GM12878 (cell line): ENCODE results near the gene TSFM. TPM values are rescaled to one million over a fixed set of nuclear protein-coding genes. Genes with fewer than 3 reads are reported as not detected.

Experiments
- ATAC-seq: fragments of 200-7000 bp; cut with Tn5 transposase; 3 replicates; pipeline ENCODE4 v1.9.1; 2020; ENCODE audit warnings: mild to moderate bottlenecking, moderate library complexity
- BruUV-seq: library from RNA; stranded (reverse); fragments of 400-500 nt; replicated peaks from 2 replicates; lab custom pipeline; 2021; lab: Mats Ljungman, UMichigan
- CTCF ChIA-PET: fragments of 300-600 bp; sonication (Branson Sonifier 250); formaldehyde crosslinking; extraction: SDS; loops from one replicate; lab custom pipeline; 2021; ENCODE audit warnings: inconsistent platforms; lab: Yijun Ruan, JAX
- POLR2A ChIA-PET: fragments of 350-600 bp; formaldehyde crosslinking; extraction: SDS; loops from one replicate; lab custom pipeline; 2021; ENCODE audit warnings: inconsistent platforms; lab: Charles Lee
- RAD21 ChIA-PET: fragments of 300-600 bp; sonication (Branson Sonifier 250); formaldehyde crosslinking; loops from one replicate; lab custom pipeline; 2023; ENCODE audit warnings: antibody characterized with exemption; ENCODE audit not compliant: unreplicated experiment; lab: Charles Lee
- SMC1A ChIA-PET: fragments of 300-600 bp; sonication (Branson Sonifier 250); formaldehyde crosslinking; loops from one replicate; lab custom pipeline; 2023; ENCODE audit not compliant: unreplicated experiment, uncharacterized antibody; lab: Charles Lee
- DNase-seq: peaks from one replicate; pipeline ENCODE4 v3.0.0-alpha.2; 2011; ENCODE audit warnings: low read depth, low spot score
- FAIRE-seq: peaks from 3 replicates; lab custom pipeline; 2011; peaks lifted over from hg19 to GRCh38; lab: Jason Lieb, UNC
- H2AFZ ChIP-seq: 2 replicates; pipeline ENCODE4 v1.6.0; 2011; ENCODE audit warnings: low read depth, low read length, control low read depth; ENCODE audit not compliant: control insufficient read depth
- H3K27ac ChIP-seq: 2 replicates; pipeline ENCODE4 v1.5.1; 2011; ENCODE audit warnings: control low read depth; ENCODE audit not compliant: control insufficient read depth, insufficient read depth
- H3K27me3 ChIP-seq, 2 experiments: replicated peaks in 1 of 2; 2 replicates each; pipeline versions ENCODE4 v1.6.0 to v1.6.1; 2011; ENCODE audit warnings: low read length in 1 of 2; ENCODE audit not compliant: control insufficient read depth in 2 of 2, insufficient read depth in 2 of 2
- H3K36me3 ChIP-seq, 2 experiments: 2 replicates each; pipeline ENCODE4 v1.5.1; 2011; ENCODE audit warnings: low read length in 1 of 2; ENCODE audit not compliant: control insufficient read depth in 2 of 2, insufficient read depth in 2 of 2
- H3K4me1 ChIP-seq: 2 replicates; pipeline ENCODE4 v1.6.1; 2011; ENCODE audit warnings: mild to moderate bottlenecking, low read length, moderate library complexity, mixed read lengths; ENCODE audit not compliant: control insufficient read depth, insufficient read depth
- H3K4me2 ChIP-seq: 2 replicates; pipeline ENCODE4 v1.6.0; 2011; ENCODE audit warnings: control low read depth; ENCODE audit not compliant: control insufficient read depth, insufficient read depth
- H3K4me3 ChIP-seq: fragments of 200-600 bp; sonication (generic); 2 replicates; pipeline ENCODE4 v1.5.1; 2016
- H3K79me2 ChIP-seq: 2 replicates; pipeline ENCODE4 v1.6.0; 2011; ENCODE audit warnings: low read length; ENCODE audit not compliant: control insufficient read depth, insufficient read depth
- H3K9ac ChIP-seq: 2 replicates; pipeline ENCODE4 v1.8.0; 2011; ENCODE audit warnings: low read length, control low read depth, mixed read lengths; ENCODE audit not compliant: control insufficient read depth, insufficient read depth
- H3K9me3 ChIP-seq: replicated peaks from 3 replicates; pipeline ENCODE4 v1.5.1; 2011; ENCODE audit warnings: mild to moderate bottlenecking, low read length; ENCODE audit not compliant: control insufficient read depth, insufficient read depth
- H4K20me1 ChIP-seq: 2 replicates; pipeline ENCODE4 v1.6.0; 2011; ENCODE audit not compliant: control insufficient read depth, insufficient read depth
- BCLAF1 ChIP-seq: fragments of 450-650 bp; IDR thresholded peaks from 2 replicates; pipeline ENCODE4 v1.6.1; 2017; ENCODE audit warnings: antibody characterized with exemption, mild to moderate bottlenecking, moderate library complexity
- BMI1 ChIP-seq: fragments of 450-650 bp; IDR thresholded peaks from 2 replicates; pipeline ENCODE4 v1.6.1; 2016; ENCODE audit warnings: mild to moderate bottlenecking, moderate library complexity, borderline replicate concordance
- CEBPB ChIP-seq, 2 experiments: fragments of 150-350 bp in 1 of 2; IDR thresholded peaks; 2 replicates each; pipeline ENCODE4 v1.6.1; 2012 to 2014; ENCODE audit warnings: low read depth in 2 of 2, low read length in 2 of 2, borderline replicate concordance in 1 of 2, inconsistent platforms in 1 of 2
- HCFC1 ChIP-seq: fragments of 150-350 bp; IDR thresholded peaks from 2 replicates; pipeline ENCODE4 v1.6.1; 2014; ENCODE audit warnings: low read length
- HDGF ChIP-seq: fragments of 450-650 bp; IDR thresholded peaks from 2 replicates; pipeline ENCODE4 v1.6.1; 2016; ENCODE audit warnings: antibody characterized with exemption
- IKZF2 ChIP-seq, 2 experiments: fragments of 450-650 bp; IDR thresholded peaks; 2 replicates each; pipeline ENCODE4 v1.6.1; 2017; ENCODE audit warnings: mild to moderate bottlenecking in 2 of 2, moderate library complexity in 2 of 2
- IRF3 ChIP-seq: fragments of 450-650 bp; IDR thresholded peaks from 2 replicates; pipeline ENCODE4 v1.6.1; 2014; ENCODE audit warnings: mild to moderate bottlenecking
- MTA2 ChIP-seq: fragments of 450-650 bp; IDR thresholded peaks from 2 replicates; pipeline ENCODE4 v1.6.1; 2016; ENCODE audit warnings: low read depth, mild to moderate bottlenecking, moderate library complexity
- MYC ChIP-seq: IDR thresholded peaks from 2 replicates; pipeline ENCODE4 v1.6.1; 2011; ENCODE audit warnings: mild to moderate bottlenecking, low read length, moderate library complexity, inconsistent platforms; ENCODE audit not compliant: insufficient read depth, insufficient replicate concordance, insufficient read length, severe bottlenecking
- SMC3 ChIP-seq: IDR thresholded peaks from 2 replicates; pipeline ENCODE4 v1.6.1; 2011; ENCODE audit warnings: low read length, improper control_type of control experiment, borderline replicate concordance
- TCF12 ChIP-seq: IDR thresholded peaks from 2 replicates; pipeline ENCODE4 v1.6.1; 2011; ENCODE audit warnings: low read depth, mild to moderate bottlenecking, low read length
- ZBTB33 ChIP-seq: fragments of 450-650 bp; IDR thresholded peaks from 2 replicates; pipeline ENCODE4 v1.6.1; 2017; ENCODE audit warnings: mild to moderate bottlenecking
- ZBTB40 ChIP-seq: fragments of 450-650 bp; IDR thresholded peaks from 2 replicates; pipeline ENCODE4 v1.6.1; 2016; ENCODE audit warnings: mild to moderate bottlenecking, moderate library complexity, borderline replicate concordance
- WGBS: methylation state at CpG from one replicate; pipeline ENCODE4 v1.1.6; 2016; ENCODE audit warnings: low lambda C conversion rate; ENCODE audit not compliant: insufficient replicate concordance, insufficient coverage; ENCODE audit errors: missing lambda C conversion rate; 5-methylcytosine and 5-hydroxymethylcytosine counted together
- in situ Hi-C: fragments of 300-500 bp; cut with MboI; formaldehyde crosslinking; loops from 9 replicates; pipeline ENCODE4 v1.14.3; 2018; ENCODE audit warnings: mixed read lengths
- intact Hi-C: fragments of 100-400 bp; cut with micrococcal nuclease; formaldehyde crosslinking; loops from one replicate; pipeline ENCODE4 v1.14.2; 2022; ENCODE audit not compliant: unreplicated experiment
- polyA plus RNA-seq, 11 experiments: library from polyadenylated mRNA; depleted of rRNA in 4 of 11; unstranded in 6 of 11; stranded (reverse) in 5 of 11; fragments of >200 nt; fragmentation: Nextera tagmentation in 4 of 11; fragmentation: Illumina TruSeq in 1 of 11; extraction: Ambion mirVana in 4 of 11; extraction: Trizol in 1 of 11; gene quantifications; 1 replicate in 1 of 11; 2 replicates in 10 of 11; pipeline versions ENCODE4 v1.2.1 to v1.2.3, GENCODE V29; 2011 to 2016; ENCODE audit warnings: inconsistent platforms in 2 of 11, missing spikeins in 2 of 11, low read depth in 1 of 11
- total RNA-seq, 4 experiments: library from RNA; depleted of rRNA in 3 of 4; stranded (reverse); fragments of >200 nt in 3 of 4; fragmentation: Illumina TruSeq in 1 of 4; extraction: Trizol in 1 of 4; gene quantifications; 2 replicates each; pipeline versions ENCODE4 v1.2.1 to v1.2.3, GENCODE V29; 2013 to 2021

Gene TSFM
- total and polyA plus RNA-seq, 10 of the 15 experiments (the other 5 are each of a cell fraction or from before 2014, with no cell fraction given): 36.7 to 132 (median 45.6) TPM

GRCh38 chr12:57807285-57807684, 24.7 kb downstream of the TSFM start:
- Histone ChIP-seq H4K20me1 (no peaks in the 10 kb centered on the region), H3K9ac (no peak overlapping the region), H3K4me1 (no peaks in the 10 kb centered on the region), H3K36me3 (peaks cover 0 to 2% of the 10 kb centered on the region in 2 experiments; a peak in 2 of 4 replicates), H3K4me3 (no peak overlapping the region), H3K27ac (no peak overlapping the region), H3K27me3 (no peaks in the 10 kb centered on the region), H2AFZ (no peak overlapping the region), H3K9me3 (no peaks in the 10 kb centered on the region), H3K4me2 (no peak overlapping the region), H3K79me2 (no peaks in the 10 kb centered on the region)
- WGBS: 81% methylated on average over 9 of the region's 9 CpGs
- in situ Hi-C loops (no loop called here), intact Hi-C loops (no loop called here)
- no peak for FAIRE-seq
- no peak for DNase-seq
- ChIA-PET RAD21 (no interaction called here), POLR2A (no interaction called here), CTCF (interaction anchor here (0.8 to 2.3 kb wide), 3 partner anchors 9 to 105 kb away, joined by 3 to 7 read pairs (median 5); no protein-coding TSS in a partner anchor), SMC1A (interaction anchor here (0.9 kb wide), 1 partner anchor 89 kb away, joined by 3 read pairs; no protein-coding TSS in a partner anchor)
- BruUV-seq: no TSS peak
- no peak for ATAC-seq
- no peak for TF ChIP-seq SMC3
- TF ChIP-seq IKZF2 (IDR thresholded peaks at IDR 0.05): no peak
- TF ChIP-seq ZBTB33: no peak
- TF ChIP-seq TCF12: no peak
- no peak for TF ChIP-seq ZBTB40
- TF ChIP-seq BMI1: no peak
- no peak for TF ChIP-seq HCFC1
- no peak for TF ChIP-seq BCLAF1
- no peak for TF ChIP-seq HDGF
- no peak for TF ChIP-seq IRF3
- TF ChIP-seq MTA2: no peak
- TF ChIP-seq CEBPB (IDR thresholded peaks at IDR 0.05; ENCODE audit: borderline replicate concordance in 1 of 2, low read depth in 2 of 2, low read length in 2 of 2): no peak
- no peak for TF ChIP-seq MYC
